ENCODE results near the gene DYRK3.

DYRK3 gene

GRCh38 chr1:206684478-206685333 lies 49.4 kb downstream of the DYRK3 start, which contains the start of gene MAPKAPK2:
Gene MAPKAPK2 (plus strand): TSS chr1:206684905. CDS start chr1:206685230, 325 bp downstream.
- peak; percentile 66 for DNase-seq

- peak; percentile 22 for DNase-seq
Measured at GRCh38 chr1:206685334-206685768, 50.0 kb downstream of the DYRK3 start.

GRCh38 chr1:206685769-206686477 lies 50.6 kb downstream of the DYRK3 start:
- DNase-seq, result peak; percentile 22

GRCh38 chr1:206686478-206687249 lies 51.3 kb downstream of the DYRK3 start:
- no peak for DNase-seq

DNA sequence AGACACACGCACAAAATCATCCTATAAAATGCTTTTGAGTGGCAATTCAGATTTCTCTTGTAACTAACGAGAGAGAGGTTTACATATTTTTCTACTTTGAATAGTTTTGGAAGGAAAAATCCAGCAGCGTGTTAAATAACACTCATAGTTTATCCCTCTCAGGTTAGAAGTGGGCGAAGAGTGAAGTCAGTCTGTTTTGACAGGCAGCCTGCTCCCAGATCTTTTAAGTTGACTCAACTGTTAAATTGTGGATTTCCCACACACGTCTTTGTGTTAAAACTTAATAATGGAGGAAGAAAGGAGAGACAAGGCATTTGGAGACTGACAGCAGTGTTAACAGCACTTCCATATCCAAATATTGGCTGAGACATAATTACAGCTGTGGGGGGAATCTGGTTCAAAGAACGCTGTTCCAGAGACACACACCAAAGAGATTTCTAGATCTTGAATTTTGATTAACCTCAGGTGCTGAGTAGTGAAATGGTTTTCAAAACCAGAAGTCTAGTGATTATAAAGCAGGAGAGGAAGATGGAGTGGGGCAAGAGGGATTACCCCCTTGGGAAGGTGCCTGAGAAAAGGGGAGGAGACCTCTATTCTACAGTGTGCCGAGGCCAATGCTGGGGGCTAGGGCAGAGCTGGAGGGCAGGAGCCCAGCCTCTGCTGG lies 52.0 kb downstream of the DYRK3 start:
- no peak for DNase-seq

DNA sequence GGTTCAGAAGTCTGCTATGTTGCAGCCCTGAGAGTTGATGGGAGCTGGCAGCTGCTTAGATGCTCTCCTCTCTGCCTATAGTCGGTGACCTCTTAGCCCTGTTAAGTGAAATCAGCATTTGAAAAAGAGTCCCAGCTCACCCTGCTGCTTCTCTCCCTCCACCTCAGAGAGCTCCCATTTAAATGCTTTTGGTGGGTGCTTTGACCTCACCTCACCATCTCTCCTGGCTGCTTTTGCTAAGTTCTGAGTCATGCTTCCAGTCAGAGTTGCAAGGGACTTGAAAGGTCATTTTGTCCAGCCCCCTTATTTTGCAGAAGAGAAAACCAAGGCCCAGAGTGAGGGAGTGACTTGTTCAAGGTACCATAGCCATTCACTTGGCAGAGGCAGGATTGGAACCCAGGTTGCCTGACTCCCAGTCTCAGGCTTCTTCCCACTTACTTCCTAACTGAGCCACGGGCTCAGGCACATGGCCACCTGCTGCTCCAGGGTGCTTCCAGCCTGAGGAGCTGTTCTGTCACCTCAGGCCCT lies 52.6 kb downstream of the DYRK3 start:
- DNase-seq, result no peak

DNA sequence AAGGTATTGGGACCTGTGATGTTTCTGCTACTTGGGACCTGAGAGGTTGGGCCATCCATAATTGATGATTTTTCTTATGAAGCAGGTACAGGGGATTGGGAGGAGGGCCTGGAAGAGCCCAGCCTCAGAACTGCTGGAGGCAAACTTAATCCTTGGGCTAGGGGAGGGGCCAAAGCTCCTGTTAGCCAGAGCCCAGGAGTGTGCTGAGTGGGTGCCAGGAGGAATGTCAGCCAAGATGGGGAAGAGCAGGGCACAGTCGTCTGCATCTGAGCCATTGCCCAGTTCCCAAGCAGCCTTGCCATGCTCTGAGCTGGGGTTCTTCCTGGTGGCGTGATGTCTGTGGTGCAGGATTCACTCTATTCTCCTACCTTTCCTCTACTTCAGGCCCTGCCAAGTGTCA lies 55.2 kb downstream of the DYRK3 start:
- DNase-seq, result no peak

DNA sequence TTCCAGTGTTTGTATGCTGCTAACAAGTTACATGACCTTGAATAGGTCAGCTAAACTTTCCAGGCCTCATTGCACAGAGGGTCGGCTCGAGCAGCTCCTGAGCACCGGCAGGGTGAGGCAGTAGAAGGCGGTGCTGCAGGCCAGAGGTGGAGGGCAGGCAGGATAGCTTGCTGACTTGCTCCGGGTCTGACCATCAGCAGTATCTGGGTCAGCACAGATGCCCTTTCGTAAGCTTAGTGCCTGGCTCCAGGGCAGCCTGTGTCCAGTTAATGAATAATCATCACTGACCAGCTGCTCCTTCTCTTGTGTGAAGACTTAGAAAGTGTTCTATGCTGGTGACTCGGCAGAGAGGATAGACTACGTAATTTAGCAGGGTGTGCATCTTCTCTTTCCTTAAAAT lies 56.3 kb downstream of the DYRK3 start:
- DNase-seq, result no peak

DNA sequence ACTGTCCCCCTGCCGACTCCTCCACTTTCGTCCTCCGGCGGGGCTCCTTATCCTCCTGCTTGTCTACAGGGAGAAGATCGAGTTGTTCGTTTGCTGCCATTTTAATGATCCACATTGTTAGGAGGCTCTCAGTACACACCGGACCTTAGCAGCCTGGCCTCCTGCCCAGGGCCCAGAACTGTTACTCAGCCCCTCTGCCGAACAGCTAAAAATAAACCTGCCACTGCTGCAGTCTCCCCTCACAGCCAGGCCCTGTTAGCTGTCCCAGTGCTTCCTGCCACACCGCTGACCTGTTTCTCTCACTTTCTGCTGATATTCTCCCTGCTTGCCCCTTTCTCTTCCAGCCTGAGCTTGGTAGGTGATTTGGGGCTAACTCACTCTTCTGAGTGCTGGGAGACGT lies 57.7 kb downstream of the DYRK3 start:
- no peak for DNase-seq

GRCh38 chr1:206693592-206693991 lies 58.3 kb downstream of the DYRK3 start:
- no peak for DNase-seq

DNA sequence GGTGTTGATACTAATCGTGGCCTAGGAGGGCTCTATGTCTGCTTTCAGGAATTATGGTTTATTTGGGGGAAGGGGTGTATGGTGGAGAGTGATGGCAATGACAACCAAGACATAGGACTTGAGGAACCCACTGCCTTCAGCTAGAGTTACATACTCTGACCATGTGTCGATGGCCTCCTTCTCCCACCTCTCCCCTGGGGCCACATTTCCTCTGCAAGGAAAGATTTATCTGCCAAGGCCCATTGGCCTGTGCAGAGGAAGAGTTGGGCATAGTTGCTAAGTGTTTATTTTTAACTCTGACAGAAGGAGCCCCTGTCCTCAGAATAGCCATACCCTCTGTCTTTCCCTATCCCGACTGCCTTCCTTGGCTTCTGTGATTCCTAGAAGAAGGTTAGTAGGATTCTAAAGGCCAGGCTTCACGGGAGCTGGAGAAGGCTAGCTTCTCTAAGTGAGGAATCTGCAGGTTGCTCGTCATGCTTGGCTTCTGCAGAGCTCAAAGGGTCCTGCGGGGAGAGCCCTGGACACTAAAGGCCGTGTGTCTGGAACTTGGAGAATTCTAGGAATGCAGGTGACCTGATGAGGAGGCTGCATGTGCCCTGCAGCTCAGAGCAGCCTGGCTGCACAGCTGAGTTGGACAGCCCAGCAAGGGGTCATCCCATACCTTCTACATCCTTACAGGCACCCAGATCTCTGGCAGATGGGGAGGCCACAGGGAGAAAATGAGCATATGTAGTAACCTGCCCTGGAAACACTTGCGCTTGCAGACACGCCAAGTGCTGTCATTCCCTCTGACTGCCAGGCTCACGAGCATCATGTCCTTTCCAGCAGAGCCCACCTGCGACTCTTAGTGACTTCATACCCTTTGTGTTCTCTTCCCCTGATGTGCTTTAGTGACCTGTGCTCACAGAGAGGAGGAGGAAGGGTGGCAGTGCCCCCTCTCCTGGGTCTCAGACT lies 59.1 kb downstream of the DYRK3 start:
- DNase-seq, result no peak

DNA sequence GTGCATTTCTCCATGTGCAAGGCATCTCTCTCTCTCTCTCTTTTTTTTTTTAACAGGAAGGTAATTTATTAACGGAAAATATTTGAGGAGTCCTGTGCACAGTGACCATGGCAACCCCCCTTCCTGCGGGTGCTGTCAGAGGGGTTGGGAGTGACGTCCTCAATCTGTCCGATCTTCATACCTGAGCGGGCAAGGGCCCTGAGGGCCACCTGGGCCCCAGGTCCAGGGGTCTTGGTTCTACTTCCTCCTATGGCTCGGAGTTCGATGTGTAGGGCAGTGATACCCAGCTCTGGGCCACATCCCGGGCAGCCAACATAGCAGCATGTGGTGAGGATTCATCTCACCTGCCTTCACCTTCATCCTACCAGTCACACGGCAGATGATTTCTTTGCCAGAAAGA lies 60.4 kb downstream of the DYRK3 start:
- no peak for DNase-seq

- DNase-seq, result no peak
Measured at GRCh38 chr1:206696812-206697585, 61.7 kb downstream of the DYRK3 start.

GRCh38 chr1:206698011-206698410 lies 62.7 kb downstream of the DYRK3 start:
- DNase-seq, result no peak

Measured in NCI-H1105 (cell line).